ENCODE measurements around the gene RASIP1. TPM values are rescaled to one million over a fixed set of nuclear protein-coding genes. Genes with fewer than 3 reads are reported as not detected.
"Not testable (repeated sequence)": the region's sequence is repeated elsewhere in the genome, so short reads cannot be mapped to it uniquely, and the experiment has no call there.

The RASIP1 gene
- total RNA-seq, 1 donor from 2014 or later, result 2.1 TPM

DNA sequence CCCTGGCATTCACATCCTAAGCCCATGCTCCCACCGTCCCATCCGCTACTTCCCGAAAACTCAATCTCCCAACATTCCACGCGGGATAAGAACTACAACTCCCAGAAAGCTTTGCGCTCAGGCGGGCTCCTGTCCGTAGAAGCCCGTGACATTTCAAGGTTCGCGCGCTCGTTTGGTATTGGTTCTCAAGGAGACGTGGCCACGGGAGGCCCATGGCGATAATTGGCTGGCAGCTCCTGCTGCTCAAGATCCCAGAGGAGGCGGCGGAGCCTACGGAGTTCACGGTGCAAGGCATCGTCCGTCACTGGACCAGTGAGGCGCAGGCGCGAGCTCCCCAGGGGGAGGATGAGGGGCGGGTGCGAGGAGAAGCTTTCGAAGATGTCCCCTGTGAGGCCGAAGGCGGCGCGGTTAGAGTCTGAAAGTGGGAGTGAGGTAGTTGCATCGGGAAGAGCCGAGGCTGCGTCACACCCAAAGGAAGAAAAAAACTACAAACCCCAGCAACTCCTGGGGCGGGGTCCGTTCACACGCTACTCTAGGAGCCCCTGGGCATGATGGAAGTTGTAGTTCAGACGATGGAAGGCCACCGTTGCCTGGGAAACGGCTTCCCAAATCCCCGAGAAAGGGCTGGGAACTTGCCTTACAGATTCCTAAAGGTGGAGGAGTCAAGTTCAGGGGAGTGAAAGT lies 19.7 kb downstream of the RASIP1 start:
- Mint-ChIP-seq H3K9me3 (no peaks in the 10 kb centered on the region), H3K4me1 (peaks cover 34% of the 10 kb centered on the region), H3K36me3 (peaks cover 3% of the 10 kb centered on the region), H3K27ac (peak overlapping the region; percentile 99), H3K4me3 (peak overlapping the region; percentile 97), H3K27me3 (ENCODE audit: low read depth) (no peaks in the 10 kb centered on the region)
- peak; percentile 95 to 96 for DNase-seq (ENCODE audit: low spot score in 2 of 2, unreplicated experiment in 2 of 2)
- TF ChIP-seq CTCF (IDR thresholded peaks at IDR 0.05; ENCODE audit: unreplicated experiment), result no peak

- H3K27ac Mint-ChIP-seq, result peak overlapping the region; percentile 99
- TF ChIP-seq CTCF (IDR thresholded peaks at IDR 0.05; ENCODE audit: unreplicated experiment), result no peak
- peaks cover 36% of the 10 kb centered on the region for H3K4me1 Mint-ChIP-seq
- peak overlapping the region; percentile 97 for H3K4me3 Mint-ChIP-seq
- no peaks in the 10 kb centered on the region for H3K36me3 Mint-ChIP-seq
- H3K27me3 Mint-ChIP-seq (ENCODE audit: low read depth), result no peaks in the 10 kb centered on the region
- no peak for DNase-seq (ENCODE audit: low spot score in 2 of 2, unreplicated experiment in 2 of 2)
- H3K9me3 Mint-ChIP-seq, result no peaks in the 10 kb centered on the region
Measured at GRCh38 chr19:48720251-48720612, 20.2 kb downstream of the RASIP1 start.

- H3K27me3 Mint-ChIP-seq (ENCODE audit: low read depth), result no peaks in the 10 kb centered on the region
- DNase-seq (ENCODE audit: low spot score in 2 of 2, unreplicated experiment in 2 of 2), result no peak
- no peaks in the 10 kb centered on the region for H3K36me3 Mint-ChIP-seq
- H3K27ac Mint-ChIP-seq, result peak within 1 kb of the TSS; percentile 99
- no peaks in the 10 kb centered on the region for H3K9me3 Mint-ChIP-seq
- peak within 1 kb of the TSS; percentile 97 for H3K4me3 Mint-ChIP-seq
- TF ChIP-seq CTCF (IDR thresholded peaks at IDR 0.05; ENCODE audit: unreplicated experiment), result no peak
- peaks cover 40% of the 10 kb centered on the region for H3K4me1 Mint-ChIP-seq
Measured at GRCh38 chr19:48719263-48720171, 20.9 kb downstream of the RASIP1 start, which contains the start of gene MAMSTR. MAMSTR (minus strand) TSS chr19:48719725; CDS start chr19:48719031, 694 bp downstream.

GRCh38 chr19:48718711-48719231 lies 21.6 kb downstream of the RASIP1 start:
- Mint-ChIP-seq H3K4me3 (peak overlapping the region; percentile 22), H3K9me3 (no peaks in the 10 kb centered on the region), H3K36me3 (no peaks in the 10 kb centered on the region), H3K27ac (peak overlapping the region; percentile 66), H3K4me1 (peaks cover 42% of the 10 kb centered on the region), H3K27me3 (ENCODE audit: low read depth) (no peaks in the 10 kb centered on the region)
- no peak for TF ChIP-seq CTCF (IDR thresholded peaks at IDR 0.05; ENCODE audit: unreplicated experiment)
- no peak for DNase-seq (ENCODE audit: low spot score in 2 of 2, unreplicated experiment in 2 of 2)

- not testable (repeated sequence) for DNase-seq (ENCODE audit: low spot score in 2 of 2, unreplicated experiment in 2 of 2); H3K27me3 Mint-ChIP-seq (ENCODE audit: low read depth); H3K27ac Mint-ChIP-seq; H3K9me3 Mint-ChIP-seq; H3K4me3 Mint-ChIP-seq; H3K36me3 Mint-ChIP-seq
- H3K4me1 Mint-ChIP-seq, result peaks cover 44% of the 10 kb centered on the region
Measured at GRCh38 chr19:48718106-48718505, 22.3 kb downstream of the RASIP1 start.
